HG02981 (cell line): Measurements from ENCODE around the gene DIPK1B.

Source experiments
- ATAC-seq: cut with Tn5 transposase; IDR thresholded peaks from one replicate; pipeline ENCODE4 v1.9.1; 2021; ENCODE audit warnings: mild to moderate bottlenecking, moderate library complexity; ENCODE audit not compliant: unreplicated experiment

The DIPK1B gene

GRCh38 chr9:136686534-136686793 lies 25.9 kb upstream of the DIPK1B start:
- no peak for ATAC-seq

DNA sequence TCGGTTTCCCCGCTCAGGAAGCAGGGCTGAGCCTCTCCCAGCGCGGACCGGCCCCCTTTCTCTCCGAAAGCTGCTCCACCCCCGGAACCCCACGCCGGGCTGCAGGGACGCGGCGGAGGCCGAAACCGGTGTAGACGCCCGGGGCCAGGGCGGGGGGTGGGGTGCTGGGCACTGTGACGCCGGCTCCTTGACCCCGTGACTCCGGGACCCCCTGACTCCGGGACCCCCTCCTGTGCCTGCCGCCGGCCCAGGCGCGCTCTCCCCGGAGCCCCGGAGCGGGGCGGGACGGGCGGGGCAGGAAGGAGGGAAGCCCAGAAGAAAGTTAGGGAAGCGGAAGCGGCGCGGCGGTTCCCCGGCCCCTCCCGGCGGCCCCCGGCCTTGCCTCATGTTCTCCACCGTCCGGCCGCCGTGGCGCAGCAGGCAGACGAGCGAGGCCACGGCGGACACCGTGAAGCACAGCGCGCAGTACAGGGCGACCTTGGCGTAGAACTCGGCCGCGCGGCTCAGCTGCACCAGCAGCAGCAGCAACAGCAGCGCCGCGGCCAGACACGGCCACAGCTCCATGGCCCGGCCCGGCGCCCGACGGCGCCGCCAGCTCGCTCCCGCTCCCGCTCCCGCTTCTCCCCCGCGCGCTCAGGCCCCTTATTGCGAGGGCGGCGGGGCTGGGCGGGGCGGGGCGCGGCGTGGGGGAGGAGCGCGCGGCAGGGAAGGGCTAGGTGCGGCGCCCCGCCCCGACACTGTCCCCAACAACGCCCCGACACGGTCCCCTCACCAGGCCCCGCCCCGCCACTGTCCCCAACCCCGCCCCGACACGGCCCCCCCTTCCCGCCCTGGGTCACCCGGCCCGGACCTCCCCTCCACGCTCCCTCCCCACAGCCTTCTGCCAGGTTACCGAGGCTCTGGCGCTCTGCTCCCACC lies 25.3 kb upstream of the DIPK1B start, which contains the start of gene AGPAT2:
Gene AGPAT2, minus strand, starts transcription at position 664 of the 918 bp plus-strand sequence. Its CDS starts 100 bp downstream, at position 564.
- ATAC-seq, result no peak

GRCh38 chr9:136687721-136688223 lies 24.6 kb upstream of the DIPK1B start:
- no peak for ATAC-seq

GRCh38 chr9:136688274-136689107 lies 23.9 kb upstream of the DIPK1B start:
- no peak for ATAC-seq

DNA sequence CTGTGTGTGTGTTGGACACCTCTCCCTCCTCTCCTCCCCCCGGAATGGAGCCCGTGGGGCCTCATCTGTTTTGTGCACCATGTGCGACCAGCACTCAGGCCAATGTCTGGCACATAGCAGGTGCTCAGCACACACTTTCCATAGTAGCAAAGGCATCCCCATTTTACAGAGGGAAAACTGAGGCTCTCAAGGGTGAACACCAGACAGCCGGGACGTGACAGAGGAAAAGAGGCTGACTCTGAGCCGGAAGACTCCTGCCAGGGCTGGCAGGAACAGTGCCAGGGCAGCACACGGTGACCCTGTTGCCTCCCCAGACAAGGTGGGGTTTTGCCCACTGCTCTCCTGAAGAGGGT lies 23.3 kb upstream of the DIPK1B start:
- no peak for ATAC-seq

GRCh38 chr9:136690104-136690805 lies 22.1 kb upstream of the DIPK1B start:
- ATAC-seq, result no peak

DNA sequence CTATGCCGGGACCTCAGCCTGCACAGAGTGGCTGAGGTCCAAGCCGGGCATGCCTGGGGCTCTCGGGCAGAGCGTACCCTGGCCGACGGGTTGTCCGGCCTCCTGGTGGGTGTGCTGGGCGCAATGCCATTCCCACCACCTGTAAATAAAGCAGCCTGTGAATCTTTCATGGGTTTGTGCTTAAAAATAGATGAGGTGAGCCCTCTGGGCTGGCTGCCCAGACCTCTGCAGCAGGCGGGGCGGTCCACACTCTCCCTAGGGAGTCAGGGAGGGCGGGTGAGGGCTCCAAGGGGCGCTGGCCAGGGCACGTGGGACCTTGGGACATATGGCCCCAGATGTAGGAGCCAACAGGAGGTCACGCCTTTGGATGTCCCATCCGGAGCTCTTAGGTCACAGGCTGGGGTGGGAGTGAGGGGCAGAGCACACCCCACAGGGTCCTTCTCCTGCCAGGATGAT lies 21.5 kb upstream of the DIPK1B start:
- no peak for ATAC-seq

- no peak for ATAC-seq
Measured at GRCh38 chr9:136691316-136692184, 20.8 kb upstream of the DIPK1B start.

DNA sequence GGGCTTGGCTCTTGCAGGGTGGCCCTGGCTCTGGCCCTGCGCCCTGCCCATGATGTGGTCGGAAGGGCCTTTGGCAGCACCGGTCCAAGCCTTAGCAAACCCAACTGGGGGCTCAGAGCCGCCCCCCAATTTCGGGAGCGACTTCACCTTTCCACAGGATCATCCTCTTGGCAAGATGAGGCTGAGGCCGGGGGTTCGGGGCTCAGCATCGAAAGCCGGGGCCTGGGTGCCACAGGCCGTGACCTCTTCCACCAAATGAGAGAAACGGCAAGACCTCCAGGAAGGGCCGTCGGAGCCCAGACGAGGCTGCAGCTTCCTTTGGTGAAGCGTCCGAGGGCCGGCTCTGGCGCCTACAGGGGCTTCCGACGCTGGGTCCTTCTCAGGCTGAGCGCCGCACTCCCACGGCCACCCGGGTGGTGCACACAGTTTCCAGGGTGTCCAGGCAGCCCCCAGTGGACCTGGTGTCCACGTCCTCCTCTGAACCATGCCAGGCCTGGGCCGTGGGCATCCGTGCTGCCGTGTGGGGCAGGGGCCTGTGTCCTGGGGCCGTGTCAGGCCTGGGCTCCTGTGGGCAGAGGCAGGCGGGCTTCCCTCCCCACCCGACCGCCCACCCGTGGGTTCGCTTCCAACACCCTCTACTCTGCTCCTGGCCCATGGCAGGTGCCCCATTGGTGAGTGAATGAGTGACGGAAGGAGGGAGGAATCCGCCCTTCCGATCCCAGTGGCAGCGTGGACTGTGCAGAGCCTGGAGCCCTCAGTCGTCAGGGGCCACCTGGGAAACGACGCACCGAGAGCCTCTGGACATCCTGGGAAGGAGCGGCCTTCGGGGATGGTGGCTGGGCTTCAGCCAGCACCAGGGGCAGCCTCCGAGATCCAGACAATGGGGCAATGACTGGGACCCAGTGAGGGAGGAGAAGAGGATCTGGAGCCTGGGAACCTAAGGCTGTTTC lies 19.9 kb upstream of the DIPK1B start:
- ATAC-seq, result no peak

DNA sequence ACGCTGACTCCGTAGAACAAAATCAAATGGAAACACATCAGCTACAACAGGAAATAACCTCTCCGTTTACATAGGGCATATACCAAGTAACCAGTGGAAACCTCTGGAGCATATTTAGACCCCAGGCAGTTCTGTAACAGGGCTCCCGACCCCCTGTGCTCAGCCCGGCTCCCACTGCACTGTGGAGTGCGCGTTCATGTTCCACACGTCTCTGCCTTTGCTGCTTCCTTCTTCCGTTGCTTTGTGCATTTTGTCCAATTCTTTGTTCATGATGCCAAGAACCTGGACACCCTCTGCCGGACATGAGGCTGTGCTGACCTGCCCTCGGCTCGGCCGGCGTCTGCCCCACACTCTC lies 19.3 kb upstream of the DIPK1B start:
- ATAC-seq, result no peak

GRCh38 chr9:136693490-136694162 lies 18.7 kb upstream of the DIPK1B start:
- ATAC-seq, result no peak

GRCh38 chr9:136694163-136694871 lies 18.1 kb upstream of the DIPK1B start:
- ATAC-seq, result no peak

- no peak for ATAC-seq
Measured at GRCh38 chr9:136694872-136695247, 17.5 kb upstream of the DIPK1B start.

- no peak for ATAC-seq
Measured at GRCh38 chr9:136695435-136695895, 16.9 kb upstream of the DIPK1B start.

DNA sequence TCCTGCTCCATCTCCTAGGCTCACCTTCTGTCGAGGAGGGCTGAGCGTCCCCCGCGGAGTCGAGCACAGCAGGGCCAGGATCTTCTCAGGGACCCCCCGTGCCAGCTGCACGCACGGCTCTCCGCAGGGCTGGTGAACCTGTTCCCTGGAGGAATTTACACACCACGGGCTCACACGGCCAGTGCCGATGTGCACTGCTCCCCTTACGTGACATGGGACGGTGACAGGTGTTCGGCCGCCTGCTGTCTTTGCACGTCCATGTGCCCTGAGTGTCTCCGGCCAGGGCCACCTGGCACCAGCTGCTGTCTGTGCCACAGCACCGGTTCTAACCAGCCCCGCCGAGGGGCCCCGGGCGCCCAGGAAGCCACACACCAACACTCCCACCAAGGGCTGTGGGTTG lies 16.4 kb upstream of the DIPK1B start:
- ATAC-seq, result no peak

DNA sequence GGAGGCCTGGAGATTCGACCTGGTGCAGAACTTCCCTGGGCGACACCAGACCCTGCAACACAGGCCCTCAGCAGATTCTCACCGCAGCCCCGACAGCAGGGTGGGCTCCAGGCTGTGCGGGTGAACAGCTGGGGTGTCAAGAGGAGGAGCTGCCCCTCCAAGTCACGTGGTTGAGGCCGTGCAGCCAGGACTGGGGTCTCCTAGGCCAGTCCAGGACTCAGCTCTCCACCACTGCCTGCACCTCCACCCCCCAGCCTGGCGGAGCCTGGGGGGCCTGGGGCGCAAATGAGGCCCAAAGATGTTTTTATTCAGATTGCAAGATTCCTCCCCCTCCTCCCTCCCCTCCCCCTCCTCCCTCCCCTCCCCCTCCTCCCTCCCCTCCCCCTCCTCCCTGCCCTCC lies 15.9 kb upstream of the DIPK1B start:
- no peak for ATAC-seq

GRCh38 chr9:136697146-136697820 lies 15.1 kb upstream of the DIPK1B start:
- ATAC-seq, result no peak
